K562 (cell line): ENCODE data around the gene IRF1. TPM values are rescaled to one million over a fixed set of nuclear protein-coding genes. Genes with fewer than 3 reads are reported as not detected.

Experiments used
- BCOR ChIP-seq: fragments of 450-650 bp; IDR thresholded peaks from 2 replicates; pipeline ENCODE4 v1.6.1; 2016
- CREB1 ChIP-seq, 2 experiments: sonication (generic) in 1 of 2; formaldehyde crosslinking in 1 of 2; IDR thresholded peaks; 2 replicates each; pipeline versions ENCODE4 v1.6.1 to v1.8.0; 2012 to 2022; ENCODE audit warnings: inconsistent platforms in 1 of 2, mild to moderate bottlenecking in 1 of 2, missing genetic modification reagents in 1 of 2, moderate library complexity in 1 of 2
- CTBP1 ChIP-seq: fragments of 450-650 bp; IDR thresholded peaks from 2 replicates; pipeline ENCODE4 v1.6.1; 2016; ENCODE audit warnings: borderline replicate concordance
- CXXC5 ChIP-seq: fragments of 250-450 bp; sonication (Bioruptor Pico); IDR thresholded peaks from 2 replicates; pipeline ENCODE4 v1.8.0; 2022; ENCODE audit warnings: inconsistent platforms, mild to moderate bottlenecking, moderate library complexity
- DDX20 ChIP-seq: fragments of 450-650 bp; IDR thresholded peaks from 2 replicates; pipeline ENCODE4 v1.6.1; 2016; ENCODE audit warnings: missing genetic modification characterization, low read depth, mild to moderate bottlenecking, missing compliant biosample characterization, moderate library complexity
- ELK3 ChIP-seq: fragments of 450-650 bp; formaldehyde crosslinking; IDR thresholded peaks from 2 replicates; pipeline ENCODE4 v1.4.0; 2020; ENCODE audit warnings: mild to moderate bottlenecking
- GABPB2 ChIP-seq: fragments of 250-450 bp; sonication (Bioruptor Pico); conservative IDR thresholded peaks from 2 replicates; pipeline ENCODE4 v1.5.1; 2021; ENCODE audit warnings: mild to moderate bottlenecking
- NFXL1 ChIP-seq: fragments of 450-650 bp; formaldehyde crosslinking; IDR thresholded peaks from 2 replicates; pipeline ENCODE4 v1.4.0; 2021; ENCODE audit warnings: mild to moderate bottlenecking
- NR4A1 ChIP-seq, 2 experiments: fragments of 250-450 bp in 1 of 2; fragments of 450-650 bp in 1 of 2; sonication (Bioruptor Pico) in 1 of 2; IDR thresholded peaks; 2 replicates each; pipeline versions ENCODE4 v1.4.0 to v1.6.1; 2016 to 2020; ENCODE audit warnings: mild to moderate bottlenecking in 2 of 2, missing compliant biosample characterization in 1 of 2, missing genetic modification characterization in 1 of 2, moderate library complexity in 1 of 2
- RBM25 ChIP-seq: fragments of 200-400 bp; formaldehyde crosslinking; IDR thresholded peaks from 2 replicates; pipeline ENCODE4 v1.6.1; 2018; ENCODE audit warnings: low read length, low read depth, moderate library complexity; ENCODE audit not compliant: severe bottlenecking
- RNF2 ChIP-seq: sonication (generic); IDR thresholded peaks from 2 replicates; pipeline ENCODE4 v1.6.1; 2016
- SMARCC2 ChIP-seq: fragments of 450-650 bp; IDR thresholded peaks from 2 replicates; pipeline ENCODE4 v1.6.1; 2017; ENCODE audit warnings: antibody characterized with exemption, moderate library complexity, mild to moderate bottlenecking, low read depth
- TSHZ1 ChIP-seq: fragments of 250-450 bp; sonication (Bioruptor Pico); IDR thresholded peaks from 2 replicates; pipeline ENCODE4 v1.4.0; 2020; ENCODE audit warnings: mild to moderate bottlenecking, moderate library complexity
- polyA plus RNA-seq, 8 experiments: library from polyadenylated mRNA; depleted of rRNA in 4 of 8; stranded (reverse) in 5 of 8; unstranded in 3 of 8; fragments of >200 nt; fragmentation: Nextera tagmentation in 2 of 8; fragmentation: Illumina TruSeq in 1 of 8; extraction: Ambion mirVana in 2 of 8; extraction: Trizol in 1 of 8; gene quantifications; 2 replicates each; pipeline versions ENCODE4 v1.2.1 to v1.2.3, GENCODE V29; 2011 to 2014; ENCODE audit warnings: inconsistent platforms in 1 of 8, missing spikeins in 1 of 8
- total RNA-seq, 7 experiments: library from RNA; depleted of rRNA in 6 of 7; stranded (reverse); fragments of >200 nt in 6 of 7; fragmentation: Illumina TruSeq in 2 of 7; extraction: Trizol in 2 of 7; gene quantifications; 2 replicates each; pipeline versions ENCODE4 v1.2.1 to v1.2.3, GENCODE V29; 2011 to 2021; ENCODE audit warnings: low replicate concordance in 1 of 7

The IRF1 gene
- total and polyA plus RNA-seq, 9 of the 15 experiments (the other 6 are each of a cell fraction or from before 2014, with no cell fraction given), result 1.1 to 12.3 (median 5.9) TPM

- TF ChIP-seq TSHZ1 (CRISPR knock-in tag), result no peak
- TF ChIP-seq RBM25, result peak; percentile 30
- peak; percentile 65 for TF ChIP-seq CXXC5 (CRISPR knock-in tag)
- peak; percentile 63 for TF ChIP-seq CREB1 (IDR thresholded peaks at IDR 0.05)
- TF ChIP-seq CREB1 (CRISPR knock-in tag; IDR thresholded peaks at IDR 0.05), result peak; percentile 72; the same call in 1 of the 2 replicates
- peak; percentile 92 for TF ChIP-seq CTBP1
- no peak for TF ChIP-seq SMARCC2
- TF ChIP-seq GABPB2, result no peak
- no peak for TF ChIP-seq DDX20 (tag)
- TF ChIP-seq NFXL1 (CRISPR knock-in tag), result no peak
- TF ChIP-seq ELK3 (CRISPR knock-in tag), result no peak
- 0 out of 2 replicates have a peak, but pooled peaks have one; percentile 46 for TF ChIP-seq NR4A1 (CRISPR knock-in tag; IDR thresholded peaks at IDR 0.05)
- TF ChIP-seq NR4A1 (tag; IDR thresholded peaks at IDR 0.05), result peak; percentile 40; the same call in 1 of the 2 replicates
- 0 out of 2 replicates have a peak, but pooled peaks have one; percentile 38 for TF ChIP-seq RNF2
- TF ChIP-seq BCOR, result peak; percentile 7; the same call in 1 of the 2 replicates
Measured at GRCh38 chr5:132490484-132491367, at the start of gene IRF1 (continued).
